Activated CD8-positive, alpha-beta memory T cell treated with anti-CD3 and anti-CD28 coated beads, Interleukin-2, amount 50 U/mL, for 48 hours (primary cell): ENCODE measurements around the gene IL6ST.
"Not testable (repeated sequence)": the region's sequence is repeated elsewhere in the genome, so short reads cannot be mapped to it uniquely, and the experiment has no call there.

Experiments used
- DNase-seq: peaks from one replicate; pipeline ENCODE4 v3.0.0-alpha.2; 2020

Gene IL6ST

DNA sequence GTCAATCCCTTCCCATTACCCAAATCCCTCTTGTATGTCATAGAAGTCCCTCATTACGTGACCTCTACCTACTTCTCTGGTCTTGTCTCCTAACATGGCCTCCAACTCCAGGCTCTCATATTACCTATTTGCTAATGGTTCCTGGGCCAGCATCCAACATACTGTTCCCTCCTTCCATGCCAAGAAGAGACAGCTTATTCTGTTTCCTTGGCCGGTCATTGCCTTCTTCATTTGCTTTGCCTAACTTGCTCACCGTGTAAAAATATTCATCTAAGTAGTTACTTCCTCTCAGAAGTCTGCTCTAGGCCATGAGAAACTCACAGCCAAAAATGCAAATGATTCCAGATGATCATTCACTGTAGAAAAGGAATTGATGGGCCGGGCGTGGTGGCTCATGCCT is 8.9 kb upstream of the IL6ST start:
- no peak for DNase-seq

DNA sequence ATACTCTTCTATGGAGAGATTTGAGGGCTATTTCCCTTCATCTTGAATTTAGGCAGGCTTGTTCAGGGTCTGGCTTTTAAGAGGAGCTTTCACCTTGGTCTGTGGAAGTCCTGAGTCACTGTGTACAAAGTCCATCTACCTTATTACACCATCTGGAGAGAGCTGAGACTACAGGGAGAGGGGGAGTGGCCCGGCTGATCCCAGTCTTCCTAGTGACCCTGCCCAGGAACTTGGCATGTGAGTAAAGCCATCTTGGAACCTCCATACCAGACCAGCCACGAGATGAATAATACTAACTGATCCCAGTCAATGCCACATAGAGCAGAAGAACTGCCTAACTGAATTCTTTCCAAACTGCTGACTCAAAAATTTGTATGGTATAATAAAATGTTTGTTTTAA is 8.4 kb upstream of the IL6ST start:
- DNase-seq = no peak

DNA sequence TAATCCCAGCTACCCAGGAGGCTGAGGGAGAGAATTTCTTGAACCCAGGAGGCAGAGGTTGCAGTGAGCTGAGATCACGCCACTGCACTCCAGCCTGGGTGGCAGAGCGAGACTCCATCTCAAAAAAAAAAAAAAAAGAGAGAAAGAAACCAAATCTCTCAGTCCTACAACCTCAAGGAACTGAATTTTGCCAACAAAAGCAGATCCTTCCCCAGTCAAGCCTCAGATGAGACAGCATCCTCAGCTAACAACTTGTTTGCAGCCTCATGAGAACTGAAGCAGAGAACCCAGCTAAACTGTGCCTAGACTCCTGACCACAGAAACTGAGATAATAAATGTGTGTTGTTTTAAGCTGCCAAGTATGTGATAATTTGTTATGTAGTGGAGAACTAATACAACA is 7.5 kb upstream of the IL6ST start:
- no peak for DNase-seq

DNA sequence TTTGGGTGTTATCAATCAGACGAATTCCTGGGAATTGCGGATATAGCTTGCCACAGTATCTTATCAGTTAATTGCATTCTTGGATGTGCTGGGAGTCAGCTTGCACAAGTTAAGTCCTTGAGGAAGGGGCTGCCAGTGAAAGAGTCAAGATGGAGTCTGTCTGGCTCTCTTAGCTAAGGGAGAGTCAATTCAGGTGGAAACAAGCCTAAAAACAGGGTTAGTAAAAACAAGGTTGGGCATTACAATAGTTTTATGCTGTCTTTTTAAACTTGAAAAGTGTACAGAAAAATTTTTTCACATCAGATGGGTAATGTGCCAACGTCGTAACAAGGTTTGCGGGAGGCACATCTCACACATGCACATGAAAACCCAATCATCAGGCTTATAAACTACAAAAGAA is 5.5 kb upstream of the IL6ST start:
- DNase-seq = not testable (repeated sequence)

DNA sequence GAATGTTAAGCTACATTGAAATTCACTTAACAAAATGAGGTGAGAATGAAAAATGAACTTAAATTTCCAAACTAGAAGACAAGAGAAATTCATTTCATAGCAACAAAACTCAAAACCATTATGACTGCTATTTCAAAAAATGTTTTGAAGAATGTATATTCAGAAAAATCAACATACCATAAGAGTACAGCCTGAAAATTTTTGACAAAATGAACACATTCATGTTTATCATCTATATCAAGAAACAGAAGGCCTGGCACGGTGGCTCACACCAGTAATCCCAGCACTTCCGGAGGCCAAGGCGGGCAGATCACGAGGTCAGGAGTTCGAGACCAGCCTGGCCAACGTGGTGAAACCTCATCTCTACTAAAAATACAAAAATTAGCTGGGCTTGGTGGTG is 4.2 kb upstream of the IL6ST start:
- DNase-seq = no peak

DNA sequence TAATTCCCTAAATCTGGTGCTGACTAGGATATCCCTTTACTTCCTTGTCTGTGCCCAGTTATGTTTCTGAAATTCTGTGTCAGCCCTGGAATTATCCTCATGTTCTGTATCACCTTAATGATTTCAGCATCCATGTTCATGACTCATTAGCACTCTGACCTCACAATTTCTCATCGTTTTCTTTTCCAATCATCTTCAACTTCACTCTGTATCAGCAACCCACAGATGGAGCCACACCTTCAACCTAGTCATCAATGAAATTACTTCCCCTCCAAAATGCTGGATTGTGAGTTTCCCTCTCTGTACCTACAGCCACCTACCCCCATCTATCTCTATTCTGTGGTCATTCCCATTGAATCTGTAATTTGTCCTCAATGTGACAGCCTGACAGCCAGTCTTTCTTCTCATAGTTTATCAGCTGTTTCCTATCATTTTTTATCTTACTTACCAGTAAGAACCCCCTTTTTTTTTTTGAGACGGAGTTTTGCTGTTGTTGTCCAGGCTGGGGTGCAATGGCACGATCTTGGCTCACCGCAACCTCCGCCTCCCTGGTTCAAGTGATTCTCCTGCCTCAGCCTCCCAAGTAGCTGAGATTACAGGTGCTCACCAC is 3.1 kb upstream of the IL6ST start:
- DNase-seq = no peak

DNA sequence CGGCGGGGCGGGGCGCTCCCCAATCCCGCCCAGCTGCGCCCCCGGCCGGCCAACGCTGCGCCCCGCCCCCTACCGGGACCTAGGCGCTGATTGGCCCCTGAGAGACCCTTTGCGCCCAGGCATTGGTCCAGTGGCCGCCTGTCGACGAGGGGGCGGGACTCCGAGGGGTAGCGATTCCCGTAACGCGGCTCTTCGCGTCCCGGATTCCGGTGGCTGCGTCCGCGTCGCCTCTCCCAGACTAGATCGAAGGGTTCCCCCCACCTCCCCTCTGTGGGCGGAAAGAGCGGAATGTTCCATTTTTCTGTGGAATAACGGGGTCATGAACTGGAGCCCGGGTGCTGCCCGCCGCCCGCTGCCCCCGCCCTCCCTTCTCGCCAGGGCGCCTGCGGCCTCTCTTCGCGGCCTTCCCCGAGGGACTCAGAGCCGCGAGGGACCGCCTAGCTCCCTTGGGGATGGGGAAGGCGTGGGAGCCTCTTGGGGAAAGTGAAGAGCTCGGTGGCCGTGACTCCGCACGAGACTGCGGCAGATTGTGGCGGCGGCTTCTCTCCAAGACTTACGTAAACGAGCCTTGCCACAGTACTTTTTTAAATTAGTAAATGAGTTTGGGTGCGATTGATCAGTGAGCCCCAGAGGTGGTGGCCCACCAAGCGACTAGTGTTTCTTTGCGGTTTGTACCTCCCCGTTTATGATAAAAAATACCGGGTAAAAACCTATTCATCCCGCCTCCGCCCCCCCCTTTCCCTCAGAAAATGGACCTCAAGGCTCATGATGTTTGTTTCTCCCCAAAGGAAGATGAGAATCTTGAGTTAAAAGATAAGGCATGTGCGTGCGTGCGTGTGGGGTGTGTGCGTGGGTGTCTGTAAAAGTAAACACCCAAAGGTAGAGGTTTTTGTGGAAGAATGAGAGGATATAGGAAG is 493 bp upstream of the IL6ST start:
- DNase-seq = peak; percentile 98

DNA sequence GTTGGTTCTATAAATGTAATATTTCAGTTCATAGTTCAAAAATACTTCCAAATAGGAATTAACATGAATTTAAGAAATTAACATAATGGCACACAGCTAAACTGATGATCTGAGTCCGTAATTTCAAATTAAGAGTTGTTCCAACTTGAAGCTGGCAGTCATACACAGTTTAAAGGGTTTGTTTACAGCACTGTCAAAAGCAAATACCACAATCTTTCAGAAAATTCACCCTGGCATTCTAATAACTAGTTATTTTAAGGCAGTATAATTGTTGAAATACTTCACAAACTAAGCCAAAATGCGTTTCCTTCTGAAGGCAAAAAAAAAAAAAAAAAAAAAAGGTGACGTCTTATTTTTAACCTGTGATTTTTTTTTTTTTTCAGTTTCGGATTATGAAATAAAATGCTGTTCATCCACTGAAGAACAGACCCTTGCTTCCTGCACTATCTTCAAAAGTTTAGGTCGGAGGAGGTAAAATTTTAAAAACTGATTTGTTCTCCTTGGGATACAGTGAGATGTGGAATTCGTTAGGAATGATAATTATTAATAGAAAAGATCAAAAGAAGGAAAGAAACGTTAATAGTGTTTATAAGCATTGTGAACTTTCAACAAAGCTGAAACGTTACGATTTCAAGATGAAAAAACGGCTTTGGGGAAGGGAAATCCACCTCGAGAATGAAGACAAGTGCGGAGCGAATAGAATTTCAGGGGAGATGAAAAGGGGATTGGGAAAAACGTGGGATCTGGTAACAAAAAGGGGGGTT is 850 bp downstream of the IL6ST start:
- DNase-seq = no peak

DNA sequence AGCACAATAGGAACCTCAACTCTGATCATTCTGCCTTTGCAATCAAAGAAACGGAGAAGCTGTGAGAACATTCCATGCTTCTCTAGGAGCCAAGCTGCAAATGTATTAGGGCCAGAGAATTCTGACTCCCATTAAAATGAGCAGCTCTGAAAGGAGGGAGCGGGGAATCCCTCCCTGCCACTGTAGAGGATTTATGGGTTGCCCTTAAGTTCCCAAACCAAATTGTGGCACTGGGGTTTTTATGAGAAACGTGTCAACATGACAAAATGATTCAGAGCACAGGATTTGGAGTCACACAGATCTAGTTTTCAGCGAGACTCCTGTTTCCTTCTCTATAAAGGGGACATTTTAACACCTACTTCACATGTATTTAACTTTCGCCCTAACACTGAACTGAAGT is 1.8 kb downstream of the IL6ST start:
- DNase-seq = no peak

DNA sequence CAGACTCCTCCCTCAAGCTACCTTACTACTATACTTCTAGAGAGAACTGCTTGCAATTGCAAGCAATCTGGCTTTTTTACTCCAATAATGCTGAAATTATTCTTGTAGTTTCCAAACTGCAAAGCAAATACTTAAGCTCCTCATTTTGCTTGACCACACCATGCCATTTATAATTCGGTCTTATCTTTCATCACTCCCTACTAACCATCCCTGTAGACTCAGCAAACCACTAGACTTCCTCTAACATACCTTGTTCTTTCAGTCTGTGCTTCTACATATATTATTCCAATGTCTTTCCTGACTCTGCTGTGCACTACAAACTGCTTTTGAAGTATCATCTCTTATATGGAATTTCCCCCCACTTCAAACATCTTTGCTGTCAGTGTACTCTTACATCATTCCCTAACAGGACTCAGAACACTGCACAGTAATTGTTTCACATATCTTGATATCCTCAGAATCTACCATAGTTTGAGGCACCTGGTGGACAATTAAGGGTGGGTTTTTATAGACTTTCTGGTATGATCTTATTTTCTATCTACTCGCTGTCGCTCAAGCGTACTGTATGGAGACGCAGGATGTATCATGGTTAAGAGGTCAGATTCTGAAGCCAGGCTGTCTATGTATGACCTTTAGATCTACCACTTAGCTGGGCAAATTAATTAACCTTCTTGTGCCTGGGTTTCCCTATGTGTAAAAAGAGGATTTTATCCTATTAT is 2.8 kb downstream of the IL6ST start:
- no peak for DNase-seq

DNA sequence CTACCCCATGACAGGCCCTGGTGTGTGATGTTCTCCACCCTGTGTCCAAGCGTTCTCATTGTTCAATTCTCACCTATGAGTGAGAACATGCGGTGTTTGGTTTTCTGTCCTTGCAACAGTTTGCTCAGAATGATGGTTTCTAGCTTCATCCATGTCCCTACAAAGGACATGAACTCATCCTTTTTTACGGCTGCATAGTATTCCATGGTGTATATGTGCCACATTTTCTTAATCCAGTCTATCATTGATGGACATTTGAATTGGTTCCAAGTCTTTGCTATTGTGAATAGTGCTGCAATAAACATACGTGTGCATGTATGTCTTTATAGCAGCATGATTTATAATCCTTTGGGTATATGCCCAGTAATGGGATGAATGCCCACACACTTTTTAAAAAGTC is 3.9 kb downstream of the IL6ST start:
- DNase-seq = not testable (repeated sequence)

DNA sequence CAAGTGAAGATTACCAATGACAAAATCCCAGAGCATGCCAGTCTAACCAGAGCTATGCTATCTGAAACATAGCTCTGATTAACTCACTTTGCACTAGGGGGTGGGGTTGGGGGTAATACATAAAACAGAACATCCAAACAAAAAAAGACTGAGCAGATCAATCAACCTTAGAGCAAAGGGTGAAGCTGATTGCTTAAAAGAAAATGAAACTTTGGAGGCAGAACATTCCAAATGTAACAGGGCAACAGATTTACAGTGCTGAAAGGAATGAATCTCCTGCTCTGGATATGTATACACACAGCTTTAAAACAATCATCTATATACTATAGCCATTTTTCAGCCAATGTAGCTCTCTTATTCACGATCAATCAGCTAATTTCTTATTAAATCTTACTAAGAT is 4.9 kb downstream of the IL6ST start:
- no peak for DNase-seq

DNA sequence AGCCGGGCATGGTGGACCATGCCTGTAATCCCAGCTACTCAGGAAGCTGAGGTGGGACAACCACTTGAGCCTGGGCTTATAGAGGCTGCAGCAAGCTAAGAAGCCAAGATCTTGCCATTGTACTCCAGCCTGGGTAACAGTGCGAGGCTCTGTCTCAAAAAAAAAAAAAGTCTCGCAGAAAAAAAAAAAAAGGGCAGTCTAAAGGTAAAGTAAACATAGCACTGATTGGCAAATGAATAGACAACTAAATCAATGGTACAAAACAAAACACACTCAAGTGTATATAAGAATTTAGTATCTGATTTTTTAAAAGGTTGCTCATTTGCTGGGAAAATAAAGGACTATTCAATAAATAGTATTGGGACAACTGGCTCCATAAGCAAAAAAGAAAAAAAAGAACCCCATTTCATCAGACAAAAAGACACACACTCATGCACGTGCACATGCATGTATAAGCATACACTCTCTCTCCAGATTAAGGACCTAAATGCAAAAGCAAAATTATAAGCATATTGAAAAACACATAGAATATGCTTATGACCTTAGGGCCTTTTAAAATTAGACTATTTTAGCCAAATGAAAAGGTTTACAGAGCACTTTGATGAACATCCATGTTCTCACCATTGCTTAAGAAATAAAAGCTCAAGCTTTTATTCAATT is 5.7 kb downstream of the IL6ST start:
- DNase-seq = no peak

DNA sequence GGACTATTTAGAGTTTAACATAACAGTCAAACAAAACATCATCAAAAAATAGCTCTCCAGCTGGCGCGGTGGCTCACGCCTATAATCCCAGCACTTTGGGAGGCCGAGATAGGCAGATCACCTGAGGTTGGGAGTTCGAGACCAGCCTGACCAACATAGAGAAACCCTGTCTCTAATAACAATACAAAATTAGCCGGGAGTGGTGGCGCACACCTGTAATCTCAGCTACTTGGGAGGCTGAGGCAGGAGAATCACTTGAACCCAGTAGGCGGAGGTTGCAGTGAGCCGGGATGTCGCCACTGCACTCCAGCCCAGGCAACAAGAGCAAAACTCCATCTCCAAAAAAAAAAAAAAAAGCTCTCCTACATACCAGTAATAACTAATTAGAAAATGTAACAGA is 6.3 kb downstream of the IL6ST start:
- not testable (repeated sequence) for DNase-seq

DNA sequence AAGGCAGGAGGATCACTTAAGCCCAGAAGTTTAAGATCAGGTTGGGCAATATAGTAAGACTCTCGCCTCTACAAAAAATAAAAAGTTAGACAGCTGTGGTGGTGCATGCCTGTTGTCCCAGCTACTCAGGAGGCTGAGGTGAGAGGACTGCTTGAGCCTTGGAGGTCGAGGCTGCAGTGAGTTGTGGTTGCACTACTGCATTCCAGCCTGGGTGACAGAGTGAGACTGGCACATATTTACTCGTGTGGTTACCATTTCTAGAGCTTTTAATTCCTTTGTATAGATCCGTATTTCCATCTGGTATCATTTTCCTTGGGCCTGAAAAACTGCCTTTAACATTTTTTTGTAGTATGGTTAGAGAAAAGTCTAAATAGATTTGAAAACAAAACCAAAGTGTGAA is 7.8 kb downstream of the IL6ST start:
- DNase-seq = no peak

DNA sequence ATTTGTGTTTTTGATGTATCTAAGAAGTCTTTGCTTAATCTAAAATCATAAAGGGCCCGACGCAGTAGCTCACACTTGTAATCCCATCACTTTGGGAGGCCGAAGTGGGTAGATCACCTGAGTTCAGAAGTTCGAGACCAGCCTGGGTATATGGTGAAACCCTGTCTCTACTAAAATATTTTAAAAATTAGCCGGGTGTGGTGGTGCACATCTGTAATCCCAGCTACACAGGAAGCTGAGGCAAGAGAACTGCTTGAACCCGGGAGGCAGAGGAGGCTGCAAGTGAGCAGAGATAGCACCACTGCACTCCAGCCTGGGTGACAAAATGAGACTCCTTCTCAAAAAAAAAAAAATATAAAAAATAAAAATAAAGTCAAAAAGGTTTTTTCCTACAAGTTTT is 9.6 kb downstream of the IL6ST start:
- no peak for DNase-seq

DNA sequence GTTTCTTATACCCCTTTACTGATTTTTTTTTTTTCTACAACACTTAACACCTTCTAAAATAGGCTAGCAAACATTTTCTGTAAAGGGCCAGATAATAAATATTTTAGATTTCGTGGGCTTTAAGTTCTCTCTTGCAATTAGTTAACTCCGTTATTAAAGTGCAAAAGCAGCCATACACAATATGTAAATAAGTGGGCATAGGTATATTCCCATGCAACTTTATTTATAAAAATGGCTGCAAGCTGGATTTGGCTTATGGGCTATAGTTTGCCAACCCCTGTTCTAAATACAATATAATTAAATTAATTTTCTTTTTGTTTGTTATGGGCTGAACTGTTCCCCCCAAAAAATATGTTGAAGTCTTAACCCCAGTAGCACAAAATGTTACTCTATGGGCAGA is 10.8 kb downstream of the IL6ST start:
- no peak for DNase-seq

DNA sequence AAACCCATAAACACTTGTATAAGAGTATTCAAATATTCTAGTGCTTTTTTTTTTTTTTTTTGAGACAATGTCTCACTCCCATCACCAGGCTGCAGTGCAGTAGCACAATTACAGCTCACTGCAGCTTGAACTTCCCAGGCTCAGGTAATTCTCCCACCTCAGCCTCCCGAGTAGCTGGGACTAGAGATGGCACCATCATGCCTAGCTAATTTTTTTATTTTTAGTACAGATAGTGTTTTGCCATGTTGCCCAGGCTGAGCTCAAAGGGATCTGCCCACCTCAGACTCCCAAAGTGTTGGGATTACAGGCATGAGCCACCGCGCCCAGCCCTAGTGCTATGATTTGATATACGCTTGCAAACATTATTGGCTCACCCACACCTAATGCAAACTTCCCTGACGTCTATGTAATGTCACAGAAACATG is 11.8 kb downstream of the IL6ST start:
- no peak for DNase-seq

DNA sequence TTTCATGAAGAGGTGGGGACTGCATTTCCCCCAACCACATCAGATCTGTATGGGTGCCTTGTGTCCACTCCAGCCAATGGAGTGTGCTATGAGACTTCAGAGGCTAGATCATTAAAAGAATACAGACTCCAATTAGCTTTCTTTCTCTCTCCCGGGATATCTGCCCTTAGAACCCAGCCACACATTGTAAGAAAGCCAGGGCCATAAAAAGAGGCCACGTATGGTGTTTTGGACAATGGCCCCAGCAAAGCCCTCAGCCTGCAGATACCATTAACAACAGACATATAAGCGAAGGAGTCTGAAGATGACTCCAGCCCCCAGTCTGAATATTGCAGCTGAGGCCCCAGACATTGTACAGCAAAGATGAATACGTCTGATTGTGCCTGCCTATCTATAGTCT is 21.5 kb downstream of the IL6ST start:
- no peak for DNase-seq

DNA sequence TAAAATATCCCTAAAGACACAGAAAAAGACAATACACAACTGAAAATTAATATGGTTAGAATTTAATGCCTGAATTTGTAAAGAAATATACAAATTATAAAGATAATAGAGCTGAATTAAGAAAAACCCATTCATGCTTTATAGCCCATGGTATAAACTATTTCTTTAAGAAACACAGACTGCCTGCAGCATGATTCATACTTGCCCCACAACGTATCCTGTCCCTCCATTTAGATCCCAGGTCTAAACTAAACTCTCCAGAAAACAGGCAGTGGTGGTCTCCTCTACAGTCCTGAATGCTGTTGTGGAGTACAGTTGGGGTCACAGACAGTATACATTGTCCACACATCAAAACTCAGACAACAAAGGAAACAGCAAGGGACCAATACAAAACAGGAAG is 24.8 kb downstream of the IL6ST start:
- no peak for DNase-seq

DNA sequence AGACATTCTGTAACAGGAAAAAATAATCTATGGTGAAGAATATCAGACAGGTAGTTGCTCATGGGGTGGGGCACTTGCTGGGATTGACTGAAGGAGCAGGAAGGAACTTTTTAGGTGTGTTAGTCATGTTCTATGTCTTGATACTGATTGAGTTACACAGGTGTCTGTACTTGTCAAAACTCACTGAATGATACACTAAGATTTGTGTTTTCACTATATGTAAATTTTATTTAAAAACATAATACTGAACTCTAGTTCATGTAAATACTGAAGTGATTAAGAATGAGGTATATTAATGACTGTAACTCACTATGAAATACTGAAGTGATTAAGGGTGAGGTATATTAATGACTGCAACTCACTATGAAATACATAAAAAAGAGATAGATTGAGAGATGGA is 28.5 kb downstream of the IL6ST start:
- DNase-seq = no peak

DNA sequence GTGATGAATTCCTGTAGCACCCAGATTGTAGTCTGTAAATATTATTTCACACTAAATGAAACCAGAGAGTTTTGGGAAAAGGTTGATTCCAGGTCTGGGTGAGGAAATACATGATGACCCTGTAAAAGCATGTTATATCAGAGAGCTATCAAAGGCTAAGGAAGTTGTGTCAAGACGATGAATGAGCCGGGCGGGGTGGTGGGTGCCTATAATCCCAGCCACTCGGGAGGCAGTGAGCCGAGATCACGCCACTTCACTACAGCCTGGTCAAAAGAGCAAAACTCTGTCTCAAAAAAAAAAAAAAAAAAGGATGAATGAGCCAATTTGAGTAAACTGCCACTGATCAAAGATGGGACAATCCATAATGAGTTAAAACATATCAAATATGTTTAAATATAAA is 29.2 kb downstream of the IL6ST start:
- DNase-seq = no peak

DNA sequence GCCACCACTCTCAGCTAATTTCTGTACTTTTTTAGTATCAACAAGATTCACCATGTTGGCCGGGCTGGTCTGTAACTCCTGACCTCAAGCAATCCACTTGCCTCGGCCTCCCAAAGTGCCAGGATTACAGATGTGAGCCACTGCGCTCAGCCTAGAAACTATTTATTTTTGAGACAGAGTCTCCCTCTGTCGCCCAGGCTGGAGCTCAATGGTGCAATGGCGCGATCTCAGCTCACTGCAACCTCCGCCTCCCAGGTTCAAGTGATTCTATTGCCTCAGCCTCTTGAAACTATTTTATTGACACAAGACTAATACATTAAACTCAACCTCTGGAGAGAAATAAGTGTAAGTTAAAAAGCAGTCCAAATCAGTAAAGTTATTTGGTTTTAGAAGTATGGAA is 34.0 kb downstream of the IL6ST start:
- no peak for DNase-seq
